Skeletal muscle satellite cell (primary cell): Measurements from ENCODE around the gene MLLT11. TPM values are rescaled to one million over a fixed set of nuclear protein-coding genes. Genes with fewer than 3 reads are reported as not detected.

Experiments used
- H3K27me3 ChIP-seq: 2 replicates; pipeline ENCODE4 v1.7.0; 2013; ENCODE audit warnings: low read length; ENCODE audit not compliant: control insufficient read depth, insufficient read depth
- H3K36me3 ChIP-seq: 2 replicates; pipeline ENCODE4 v1.7.0; 2013; ENCODE audit warnings: mild to moderate bottlenecking, control low read depth, low read length; ENCODE audit not compliant: insufficient read depth
- H3K4me1 ChIP-seq: 2 replicates; pipeline ENCODE4 v1.7.0; 2013; ENCODE audit warnings: low read length; ENCODE audit not compliant: control insufficient read depth, insufficient read depth
- H3K4me2 ChIP-seq: 2 replicates; pipeline ENCODE4 v1.7.0; 2013; ENCODE audit warnings: mild to moderate bottlenecking, low read length
- H3K4me3 ChIP-seq: 2 replicates; pipeline ENCODE4 v1.7.0; 2013; ENCODE audit warnings: low read length
- H3K9ac ChIP-seq: 2 replicates; pipeline ENCODE4 v1.7.0; 2013; ENCODE audit warnings: mild to moderate bottlenecking, low read depth, low read length, moderate library complexity
- H3K9me3 ChIP-seq: replicated peaks from 2 replicates; pipeline ENCODE4 v1.7.0; 2013; ENCODE audit warnings: mild to moderate bottlenecking, control low read depth, low read length
- total RNA-seq: library from RNA; depleted of rRNA; stranded (reverse); fragments of >200 nt; gene quantifications from 2 replicates; pipeline ENCODE4 v1.2.3, GENCODE V29; 2012; rRNA removed

MLLT11 gene
- total RNA-seq, result 2.5 and 4.8 TPM in 2 replicates

- H3K4me2 ChIP-seq, result peak within 1 kb of the TSS; percentile 96
- H3K4me1 ChIP-seq, result peaks cover 36% of the 10 kb centered on the region
- H3K9me3 ChIP-seq, result no peaks in the 10 kb centered on the region
- H3K36me3 ChIP-seq, result peaks cover 19% of the 10 kb centered on the region
- H3K27me3 ChIP-seq, result no peaks in the 10 kb centered on the region
- peak within 1 kb of the TSS; percentile 98 for H3K9ac ChIP-seq
- peak within 1 kb of the TSS; percentile 97 for H3K4me3 ChIP-seq
Measured at GRCh38 chr1:151060007-151060656, at the start of gene MLLT11. Gene MLLT11 (plus strand): TSS chr1:151060397. CDS start chr1:151067225, 6,828 bp downstream.

- no peak overlapping the region for H3K4me3 ChIP-seq
- H3K4me2 ChIP-seq, result no peak overlapping the region
- H3K36me3 ChIP-seq, result no peaks in the 10 kb centered on the region
- H3K9me3 ChIP-seq, result no peaks in the 10 kb centered on the region
- H3K27me3 ChIP-seq, result no peaks in the 10 kb centered on the region
- H3K9ac ChIP-seq, result no peak overlapping the region
- peaks cover 31% of the 10 kb centered on the region for H3K4me1 ChIP-seq
Measured at GRCh38 chr1:151011154-151011850, 48.9 kb upstream of the MLLT11 start.

GRCh38 chr1:151012684-151013471 is 47.3 kb upstream of the MLLT11 start:
- Histone ChIP-seq H3K4me3 (no peak overlapping the region), H3K4me2 (no peak overlapping the region), H3K4me1 (peaks cover 19% of the 10 kb centered on the region), H3K9me3 (no peaks in the 10 kb centered on the region), H3K9ac (no peak overlapping the region), H3K36me3 (no peaks in the 10 kb centered on the region), H3K27me3 (no peaks in the 10 kb centered on the region)

- no peaks in the 10 kb centered on the region for H3K27me3 ChIP-seq
- H3K4me1 ChIP-seq, result peaks cover 17% of the 10 kb centered on the region
- H3K4me2 ChIP-seq, result no peak overlapping the region
- H3K36me3 ChIP-seq, result no peaks in the 10 kb centered on the region
- no peaks in the 10 kb centered on the region for H3K9me3 ChIP-seq
- no peak overlapping the region for H3K9ac ChIP-seq
- H3K4me3 ChIP-seq, result no peak overlapping the region
Measured at GRCh38 chr1:151013518-151013917, 46.7 kb upstream of the MLLT11 start.

GRCh38 chr1:151024540-151025146 is 35.6 kb upstream of the MLLT11 start:
- Histone ChIP-seq H3K27me3 (no peaks in the 10 kb centered on the region), H3K9ac (no peak overlapping the region), H3K4me3 (no peak overlapping the region), H3K36me3 (peaks cover 10% of the 10 kb centered on the region), H3K9me3 (no peaks in the 10 kb centered on the region), H3K4me1 (peaks cover 6% of the 10 kb centered on the region), H3K4me2 (no peak overlapping the region)

- peaks cover 6% of the 10 kb centered on the region for H3K4me1 ChIP-seq
- peaks cover 14% of the 10 kb centered on the region for H3K36me3 ChIP-seq
- no peak overlapping the region for H3K4me2 ChIP-seq
- H3K9ac ChIP-seq, result no peak overlapping the region
- no peak overlapping the region for H3K4me3 ChIP-seq
- no peaks in the 10 kb centered on the region for H3K27me3 ChIP-seq
- no peaks in the 10 kb centered on the region for H3K9me3 ChIP-seq
Measured at GRCh38 chr1:151026460-151026859, 33.7 kb upstream of the MLLT11 start.

GRCh38 chr1:151032164-151032563 is 28.0 kb upstream of the MLLT11 start:
- Histone ChIP-seq H3K4me2 (no peak overlapping the region), H3K4me1 (no peaks in the 10 kb centered on the region), H3K9ac (no peak overlapping the region), H3K27me3 (no peaks in the 10 kb centered on the region), H3K4me3 (no peak overlapping the region), H3K9me3 (no peaks in the 10 kb centered on the region), H3K36me3 (peaks cover 28% of the 10 kb centered on the region)

- Histone ChIP-seq H3K4me2 (no peak overlapping the region), H3K9ac (no peak overlapping the region), H3K27me3 (no peaks in the 10 kb centered on the region), H3K4me3 (no peak overlapping the region), H3K36me3 (peaks cover 21% of the 10 kb centered on the region), H3K4me1 (no peaks in the 10 kb centered on the region), H3K9me3 (no peaks in the 10 kb centered on the region)
Measured at GRCh38 chr1:151035167-151035566, 25.0 kb upstream of the MLLT11 start.

GRCh38 chr1:151036356-151036755 is 23.8 kb upstream of the MLLT11 start, which contains the start of gene BNIPL:
Gene BNIPL (plus strand): TSS chr1:151036586. CDS start chr1:151036726, 140 bp downstream.
- no peaks in the 10 kb centered on the region for H3K27me3 ChIP-seq
- no peak within 1 kb of the TSS for H3K4me2 ChIP-seq
- H3K4me3 ChIP-seq, result no peak within 1 kb of the TSS
- no peaks in the 10 kb centered on the region for H3K9me3 ChIP-seq
- H3K4me1 ChIP-seq, result no peaks in the 10 kb centered on the region
- no peak within 1 kb of the TSS for H3K9ac ChIP-seq
- peaks cover 16% of the 10 kb centered on the region for H3K36me3 ChIP-seq

GRCh38 chr1:151037032-151037431 is 23.2 kb upstream of the MLLT11 start:
- Histone ChIP-seq H3K9ac (no peak overlapping the region), H3K9me3 (no peaks in the 10 kb centered on the region), H3K4me1 (no peaks in the 10 kb centered on the region), H3K4me3 (no peak overlapping the region), H3K27me3 (no peaks in the 10 kb centered on the region), H3K36me3 (peaks cover 16% of the 10 kb centered on the region), H3K4me2 (no peak overlapping the region)

- no peak overlapping the region for H3K4me2 ChIP-seq
- H3K9me3 ChIP-seq, result no peaks in the 10 kb centered on the region
- no peak overlapping the region for H3K9ac ChIP-seq
- no peaks in the 10 kb centered on the region for H3K27me3 ChIP-seq
- no peaks in the 10 kb centered on the region for H3K4me1 ChIP-seq
- H3K4me3 ChIP-seq, result no peak overlapping the region
- peaks cover 7% of the 10 kb centered on the region for H3K36me3 ChIP-seq
Measured at GRCh38 chr1:151039521-151039920, 20.7 kb upstream of the MLLT11 start.
